ENCODE results near the gene RNF13. TPM values are rescaled to one million over a fixed set of nuclear protein-coding genes. Genes with fewer than 3 reads are reported as not detected.

Gene RNF13
- total RNA-seq, 2 donors from 2014 or later = 48.8 to 56.0 TPM

GRCh38 chr3:149850787-149851584 lies 38.0 kb downstream of the RNF13 start:
- Histone ChIP-seq H3K27me3 (no peaks in the 10 kb centered on the region), H3K27ac (no peak overlapping the region), H3K4me3 (no peak overlapping the region), H3K9me3 (no peaks in the 10 kb centered on the region), H3K4me1 (no peaks in the 10 kb centered on the region), H3K36me3 (peaks cover 19% of the 10 kb centered on the region)
- TF ChIP-seq CTCF (IDR thresholded peaks at IDR 0.05) = no peak
- no peak for DNase-seq (ENCODE audit: low spot score)

GRCh38 chr3:149858911-149859310 lies 45.9 kb downstream of the RNF13 start:
- no peak overlapping the region for H3K4me3 ChIP-seq
- TF ChIP-seq CTCF (IDR thresholded peaks at IDR 0.05) = no peak
- no peak for DNase-seq (ENCODE audit: low spot score)
- peaks cover 23% of the 10 kb centered on the region for H3K36me3 ChIP-seq
- no peaks in the 10 kb centered on the region for H3K9me3 ChIP-seq
- H3K4me1 ChIP-seq = no peaks in the 10 kb centered on the region
- no peak overlapping the region for H3K27ac ChIP-seq
- H3K27me3 ChIP-seq = no peaks in the 10 kb centered on the region

- TF ChIP-seq CTCF (IDR thresholded peaks at IDR 0.05) = no peak
- no peak overlapping the region for H3K4me3 ChIP-seq
- peaks cover 15% of the 10 kb centered on the region for H3K36me3 ChIP-seq
- no peaks in the 10 kb centered on the region for H3K9me3 ChIP-seq
- no peak overlapping the region for H3K27ac ChIP-seq
- H3K4me1 ChIP-seq = no peaks in the 10 kb centered on the region
- no peak for DNase-seq (ENCODE audit: low spot score)
- H3K27me3 ChIP-seq = no peaks in the 10 kb centered on the region
Measured at GRCh38 chr3:149860881-149861280, 47.9 kb downstream of the RNF13 start.

DNA sequence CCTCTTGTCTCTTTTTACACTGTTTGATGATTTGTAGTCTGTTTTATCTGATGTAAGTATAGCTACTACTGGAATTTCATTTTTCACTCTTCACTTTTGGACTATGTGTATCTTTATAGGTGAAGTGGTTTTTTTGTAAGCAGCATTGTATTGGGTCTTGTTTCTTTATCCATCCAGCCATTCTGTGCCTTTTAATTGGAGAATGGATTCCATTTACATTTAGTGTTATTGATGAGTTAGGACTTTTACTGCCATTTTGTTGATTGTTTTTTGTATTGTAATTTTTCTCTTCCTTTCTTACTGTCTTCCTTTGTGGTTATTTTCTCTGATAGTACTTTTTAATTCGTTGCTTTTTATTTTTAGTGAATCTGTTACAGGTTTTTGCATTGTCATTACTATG lies 54.5 kb downstream of the RNF13 start:
- Histone ChIP-seq H3K27me3 (no peaks in the 10 kb centered on the region), H3K27ac (no peak overlapping the region), H3K36me3 (no peaks in the 10 kb centered on the region), H3K9me3 (peaks cover 0 to 19% of the 10 kb centered on the region in 2 donors), H3K4me3 (no peak overlapping the region), H3K4me1 (no peaks in the 10 kb centered on the region)
- TF ChIP-seq CTCF (IDR thresholded peaks at IDR 0.05) = no peak
- no peak for DNase-seq (ENCODE audit: low spot score)

- Histone ChIP-seq H3K4me1 (no peaks in the 10 kb centered on the region), H3K27ac (no peak overlapping the region), H3K9me3 (peaks cover 0 to 19% of the 10 kb centered on the region in 2 donors), H3K4me3 (no peak overlapping the region), H3K27me3 (no peaks in the 10 kb centered on the region), H3K36me3 (no peaks in the 10 kb centered on the region)
- DNase-seq (ENCODE audit: low spot score) = no peak
- TF ChIP-seq CTCF (IDR thresholded peaks at IDR 0.05) = no peak
Measured at GRCh38 chr3:149871855-149872254, 58.8 kb downstream of the RNF13 start.

GRCh38 chr3:149872589-149872988 lies 59.6 kb downstream of the RNF13 start:
- H3K4me3 ChIP-seq = no peak overlapping the region
- no peak overlapping the region for H3K27ac ChIP-seq
- H3K36me3 ChIP-seq = no peaks in the 10 kb centered on the region
- no peak for DNase-seq (ENCODE audit: low spot score)
- TF ChIP-seq CTCF (IDR thresholded peaks at IDR 0.05) = no peak
- H3K9me3 ChIP-seq = peaks cover 0 to 16% of the 10 kb centered on the region in 2 donors
- H3K4me1 ChIP-seq = no peaks in the 10 kb centered on the region
- no peaks in the 10 kb centered on the region for H3K27me3 ChIP-seq

Measured in right atrium auricular region (tissue), 2 donors.